Dermis microvascular lymphatic vessel endothelial cell (primary cell): ENCODE measurements around the gene SSR3. TPM values are rescaled to one million over a fixed set of nuclear protein-coding genes. Genes with fewer than 3 reads are reported as not detected.
"Not testable (repeated sequence)": the region's sequence is repeated elsewhere in the genome, so short reads cannot be mapped to it uniquely, and the experiment has no call there.

ENCODE experiments used
- DNase-seq, 2 donors: peaks; one replicate each; pipeline versions ENCODE4 v3.0.0 to v3.0.0-alpha.2; 2010; ENCODE audit warnings: low read depth in 2 of 2
- total RNA-seq: library from RNA; depleted of rRNA; stranded (reverse); fragments of >200 nt; gene quantifications from 2 replicates; pipeline ENCODE4 v1.2.1, GENCODE V29; 2014

The SSR3 gene
- total RNA-seq, 1 donor from 2014 or later: 157 TPM

GRCh38 chr3:156576051-156576450, 21.1 kb upstream of the SSR3 start:
- no peak for DNase-seq

- no peak for DNase-seq
Measured at GRCh38 chr3:156575641-156576040, 20.7 kb upstream of the SSR3 start.

GRCh38 chr3:156569881-156570280, 15.0 kb upstream of the SSR3 start:
- DNase-seq: not testable (repeated sequence)

- not testable (repeated sequence) for DNase-seq
Measured at GRCh38 chr3:156569016-156569415, 14.1 kb upstream of the SSR3 start.

- no peak for DNase-seq
Measured at GRCh38 chr3:156563900-156564682, 9.2 kb upstream of the SSR3 start.

- DNase-seq: not testable (repeated sequence)
Measured at GRCh38 chr3:156562486-156562885, 7.6 kb upstream of the SSR3 start.

- DNase-seq: no peak
Measured at GRCh38 chr3:156561533-156561932, 6.6 kb upstream of the SSR3 start.

GRCh38 chr3:156559321-156559720, 4.4 kb upstream of the SSR3 start:
- DNase-seq: no peak

- DNase-seq: no peak
Measured at GRCh38 chr3:156558389-156558788, 3.5 kb upstream of the SSR3 start.

GRCh38 chr3:156554515-156554841, 439 bp downstream of the SSR3 start:
- DNase-seq: no peak

GRCh38 chr3:156553705-156554356, 1.1 kb downstream of the SSR3 start:
- DNase-seq: peak in 1 of 2 donors; percentile 75

- no peak for DNase-seq
Measured at GRCh38 chr3:156552973-156553372, 1.9 kb downstream of the SSR3 start.

- peak in 1 of 2 donors; percentile 39 for DNase-seq
Measured at GRCh38 chr3:156551746-156552145, 3.2 kb downstream of the SSR3 start.

GRCh38 chr3:156551261-156551660, 3.7 kb downstream of the SSR3 start:
- DNase-seq: peak in 1 of 2 donors; percentile 61

- DNase-seq: no peak
Measured at GRCh38 chr3:156548902-156549301, 6.0 kb downstream of the SSR3 start.

- no peak for DNase-seq
Measured at GRCh38 chr3:156548041-156548687, 6.8 kb downstream of the SSR3 start.

- peak in 1 of 2 donors; percentile 62 for DNase-seq
Measured at GRCh38 chr3:156547637-156548036, 7.3 kb downstream of the SSR3 start.

- DNase-seq: peak in 1 of 2 donors; percentile 69
Measured at GRCh38 chr3:156543043-156543555, 11.8 kb downstream of the SSR3 start.

GRCh38 chr3:156542101-156543042, 12.5 kb downstream of the SSR3 start:
- DNase-seq: no peak

GRCh38 chr3:156539802-156540201, 15.1 kb downstream of the SSR3 start:
- no peak for DNase-seq

GRCh38 chr3:156539051-156539450, 15.9 kb downstream of the SSR3 start:
- no peak for DNase-seq
